H1 (cell line): Measurements from ENCODE around the gene ACCS. TPM values are rescaled to one million over a fixed set of nuclear protein-coding genes. Genes with fewer than 3 reads are reported as not detected.

Experiments used
- CTCF ChIA-PET: fragments of 300-600 bp; sonication (Branson Sonifier 250); formaldehyde crosslinking; loops from one replicate; lab custom pipeline; 2021; ENCODE audit not compliant: partially characterized antibody; lab: Charles Lee
- POLR2A ChIA-PET: fragments of 300-600 bp; sonication (Branson Sonifier 250); formaldehyde crosslinking; loops from one replicate; lab custom pipeline; 2021; ENCODE audit warnings: inconsistent platforms; ENCODE audit not compliant: partially characterized antibody; lab: Charles Lee
- DNase-seq, 2 experiments: peaks; one replicate each; pipeline versions ENCODE4 v3.0.0 to v3.0.0-alpha.2; 2010 to 2022; ENCODE audit warnings: low spot score in 2 of 2, low read depth in 1 of 2, mixed read lengths in 1 of 2
- FAIRE-seq: peaks from 2 replicates; lab custom pipeline; 2011; peaks lifted over from hg19 to GRCh38; lab: Jason Lieb, UNC
- H2AFZ ChIP-seq: 2 replicates; pipeline ENCODE4 v1.8.1; 2012; ENCODE audit warnings: low read length, inconsistent platforms
- H2AK5ac ChIP-seq: 2 replicates; pipeline ENCODE4 v1.6.1; 2013; ENCODE audit warnings: low read depth, low read length
- H2BK120ac ChIP-seq: replicated peaks from 2 replicates; pipeline ENCODE3; 2013; ENCODE audit warnings: low read depth, low read length, inconsistent platforms
- H2BK12ac ChIP-seq: 2 replicates; pipeline ENCODE4 v1.6.1; 2013; ENCODE audit warnings: low read depth, low read length
- H2BK15ac ChIP-seq: 2 replicates; pipeline ENCODE4 v1.6.1; 2013; ENCODE audit warnings: low read length
- H2BK20ac ChIP-seq: 2 replicates; pipeline ENCODE4 v1.6.1; 2013; ENCODE audit warnings: low read length
- H2BK5ac ChIP-seq: 2 replicates; pipeline ENCODE4 v1.6.1; 2013; ENCODE audit warnings: low read depth, low read length
- H3K14ac ChIP-seq: 2 replicates; pipeline ENCODE4 v1.6.1; 2013; ENCODE audit warnings: inconsistent platforms; ENCODE audit not compliant: insufficient read length
- H3K18ac ChIP-seq: 2 replicates; pipeline ENCODE4 v1.6.1; 2013; ENCODE audit warnings: low read length; ENCODE audit errors: extremely low read depth
- H3K23ac ChIP-seq: 2 replicates; pipeline ENCODE4 v1.6.1; 2013; ENCODE audit warnings: inconsistent platforms; ENCODE audit not compliant: insufficient read length
- H3K23me2 ChIP-seq: 2 replicates; pipeline ENCODE4 v1.6.1; 2013; ENCODE audit warnings: low read depth, low read length
- H3K27ac ChIP-seq: 2 replicates; pipeline ENCODE4 v1.6.1; 2011; ENCODE audit warnings: low read depth, low read length, inconsistent platforms
- H3K27me3 ChIP-seq, 4 experiments: replicated peaks in 1 of 4; 1 replicate in 1 of 4; 2 replicates in 3 of 4; pipeline versions ENCODE4 v1.6.1 to v1.8.1; 2011 to 2013; ENCODE audit warnings: low read length in 3 of 4, mild to moderate bottlenecking in 3 of 4, inconsistent platforms in 2 of 4, mixed read lengths in 2 of 4, moderate library complexity in 1 of 4; ENCODE audit not compliant: control insufficient read depth in 3 of 4, insufficient read depth in 3 of 4; ENCODE audit errors: extremely low read depth in 1 of 4
- H3K36me3 ChIP-seq, 4 experiments: 2 replicates each; pipeline versions ENCODE4 v1.6.1 to v1.8.1; 2011 to 2013; ENCODE audit warnings: mild to moderate bottlenecking in 4 of 4, low read length in 3 of 4, moderate library complexity in 2 of 4, control low read depth in 1 of 4, inconsistent platforms in 1 of 4; ENCODE audit not compliant: insufficient read depth in 4 of 4, control insufficient read depth in 2 of 4
- H3K4ac ChIP-seq: replicated peaks from 2 replicates; pipeline ENCODE3; 2013; ENCODE audit warnings: low read length, low read depth, mixed read lengths, inconsistent platforms; ENCODE audit not compliant: insufficient read length
- H3K4me1 ChIP-seq, 4 experiments: replicated peaks in 1 of 4; 1 replicate in 1 of 4; 2 replicates in 3 of 4; pipeline versions ENCODE4 v1.6.1 to v1.8.1; 2011 to 2013; ENCODE audit warnings: low read length in 3 of 4, inconsistent platforms in 2 of 4, mixed read lengths in 1 of 4; ENCODE audit not compliant: insufficient read depth in 4 of 4, control insufficient read depth in 3 of 4
- H3K4me2 ChIP-seq, 2 experiments: 2 replicates each; pipeline versions ENCODE4 v1.6.1 to v1.8.1; 2011 to 2013; ENCODE audit warnings: low read depth in 2 of 2, low read length in 2 of 2, control low read depth in 1 of 2, inconsistent platforms in 1 of 2, mild to moderate bottlenecking in 1 of 2; ENCODE audit not compliant: insufficient read depth in 1 of 2
- H3K4me3 ChIP-seq, 4 experiments: fragments of 200-600, 300-600 bp in 1 of 4; sonication (generic), shearing (Covaris generic), sonication (Bioruptor Twin) in 1 of 4; 2 replicates each; pipeline versions ENCODE4 v1.5.1 to v1.8.1; 2011 to 2016; ENCODE audit warnings: low read length in 4 of 4, low read depth in 3 of 4, control low read depth in 2 of 4, inconsistent platforms in 2 of 4, mild to moderate bottlenecking in 2 of 4, mixed read lengths in 1 of 4, moderate library complexity in 1 of 4; ENCODE audit not compliant: insufficient read depth in 2 of 4; ENCODE audit errors: extremely low read depth in 1 of 4
- H3K56ac ChIP-seq: replicated peaks from 2 replicates; pipeline ENCODE3; 2013; ENCODE audit warnings: low read depth, mild to moderate bottlenecking, mixed read lengths, low read length, inconsistent platforms; ENCODE audit not compliant: insufficient read length
- H3K79me1 ChIP-seq: 2 replicates; pipeline ENCODE4 v1.6.1; 2013; ENCODE audit warnings: low read depth, low read length, control low read depth
- H3K79me2 ChIP-seq, 2 experiments: 2 replicates each; pipeline versions ENCODE4 v1.6.1 to v1.8.1; 2012 to 2013; ENCODE audit warnings: low read length in 2 of 2, mild to moderate bottlenecking in 2 of 2, inconsistent platforms in 1 of 2; ENCODE audit not compliant: insufficient read depth in 2 of 2, control insufficient read depth in 1 of 2
- H3K9ac ChIP-seq, 4 experiments: replicated peaks in 1 of 4; 1 replicate in 1 of 4; 2 replicates in 3 of 4; pipeline versions ENCODE4 v1.6.1 to v1.8.1; 2011 to 2013; ENCODE audit warnings: low read depth in 3 of 4, low read length in 3 of 4, control low read depth in 2 of 4, mild to moderate bottlenecking in 2 of 4, moderate library complexity in 2 of 4, inconsistent platforms in 1 of 4; ENCODE audit errors: extremely low read depth in 1 of 4
- H3K9me3 ChIP-seq, 2 experiments: 2 replicates each; pipeline versions ENCODE4 v1.6.1 to v1.8.1; 2012 to 2013; ENCODE audit warnings: mild to moderate bottlenecking in 2 of 2, moderate library complexity in 2 of 2, control low read depth in 1 of 2, inconsistent platforms in 1 of 2, low read depth in 1 of 2, low read length in 1 of 2, mixed read lengths in 1 of 2; ENCODE audit not compliant: insufficient read depth in 2 of 2
- H4K20me1 ChIP-seq, 2 experiments: replicated peaks in 1 of 2; 2 replicates each; pipeline versions ENCODE3 to v1.8.1; 2011 to 2013; ENCODE audit warnings: inconsistent platforms in 2 of 2, low read length in 2 of 2, mild to moderate bottlenecking in 1 of 2; ENCODE audit not compliant: insufficient read depth in 2 of 2, control insufficient read depth in 1 of 2
- H4K5ac ChIP-seq: 2 replicates; pipeline ENCODE4 v1.6.1; 2013; ENCODE audit warnings: low read length, low read depth, mixed read lengths, inconsistent platforms; ENCODE audit not compliant: insufficient read length
- H4K8ac ChIP-seq: 2 replicates; pipeline ENCODE4 v1.8.0; 2013; ENCODE audit warnings: mild to moderate bottlenecking, moderate library complexity, low read length, inconsistent platforms; ENCODE audit not compliant: insufficient read depth; ENCODE audit errors: extremely low read depth
- H4K91ac ChIP-seq: replicated peaks from 2 replicates; pipeline ENCODE3; 2013; ENCODE audit warnings: low read length, mixed read lengths, inconsistent platforms; ENCODE audit not compliant: insufficient read length
- BCL11A ChIP-seq, 2 experiments: IDR thresholded peaks; one replicate each; pipeline ENCODE4 v1.6.1; 2011; ENCODE audit warnings: low read depth in 2 of 2, low read length in 2 of 2, mild to moderate bottlenecking in 2 of 2
- NRF1 ChIP-seq: IDR thresholded peaks from 2 replicates; pipeline ENCODE4 v1.6.1; 2011; ENCODE audit warnings: mild to moderate bottlenecking, low read depth, low read length, improper control_type of control experiment
- PHF8 ChIP-seq: fragments of 200-600 bp; sonication (generic); conservative IDR thresholded peaks from 2 replicates; pipeline ENCODE4 v1.7.1; 2012; ENCODE audit warnings: low read depth, mild to moderate bottlenecking, inconsistent platforms, low read length, moderate library complexity
- SIRT6 ChIP-seq: IDR thresholded peaks from one replicate; pipeline ENCODE4 v1.7.1; 2012; ENCODE audit warnings: low read length, inconsistent platforms
- SP4 ChIP-seq: IDR thresholded peaks from 2 replicates; pipeline ENCODE4 v1.6.1; 2012; ENCODE audit warnings: low read length, inconsistent platforms
- WGBS, 2 experiments: shearing (Covaris generic) in 1 of 2; methylation state at CpG; one replicate each; pipeline versions ENCODE4 v1.1.6 to v1.1.7; 2013 to 2015; ENCODE audit warnings: low lambda C conversion rate in 2 of 2, mixed read lengths in 2 of 2, inconsistent platforms in 1 of 2, low coverage in 1 of 2, missing lambda C conversion rate in 1 of 2; ENCODE audit not compliant: insufficient replicate concordance in 2 of 2, insufficient coverage in 1 of 2, insufficient read length in 1 of 2; ENCODE audit errors: extremely low coverage in 1 of 2, missing lambda C conversion rate in 1 of 2; 5-methylcytosine and 5-hydroxymethylcytosine counted together
- polyA plus RNA-seq, 7 experiments: library from polyadenylated mRNA; depleted of rRNA in 3 of 7; stranded (reverse) in 5 of 7; unstranded in 2 of 7; fragments of >200 nt in 5 of 7; fragments of 200-250 nt in 2 of 7; gene quantifications; 1 replicate in 5 of 7; 2 replicates in 1 of 7; 4 replicates in 1 of 7; pipeline versions ENCODE4 v1.2.1 to v1.2.3, GENCODE V29; 2011 to 2013; ENCODE audit warnings: missing spikeins in 2 of 7, mixed read lengths in 2 of 7
- total RNA-seq: library from RNA; stranded (reverse); fragmentation: NEBNext Ultra II Directional; extraction: Animal tissue kit (Norgen Biotek cat#: 25700); gene quantifications from 2 replicates; pipeline ENCODE4 v1.2.1, GENCODE V29; 2021
- TF ChIP-seq, protein P1 (sequence below): IDR thresholded peaks from 2 replicates; pipeline ENCODE4 v1.6.1; 2012; ENCODE audit warnings: inconsistent platforms

ACCS gene
- total and polyA plus RNA-seq, 2 of the 8 experiments (the other 6 are each of a cell fraction or from before 2014, with no cell fraction given) = 6.0 to 8.0 TPM

DNA sequence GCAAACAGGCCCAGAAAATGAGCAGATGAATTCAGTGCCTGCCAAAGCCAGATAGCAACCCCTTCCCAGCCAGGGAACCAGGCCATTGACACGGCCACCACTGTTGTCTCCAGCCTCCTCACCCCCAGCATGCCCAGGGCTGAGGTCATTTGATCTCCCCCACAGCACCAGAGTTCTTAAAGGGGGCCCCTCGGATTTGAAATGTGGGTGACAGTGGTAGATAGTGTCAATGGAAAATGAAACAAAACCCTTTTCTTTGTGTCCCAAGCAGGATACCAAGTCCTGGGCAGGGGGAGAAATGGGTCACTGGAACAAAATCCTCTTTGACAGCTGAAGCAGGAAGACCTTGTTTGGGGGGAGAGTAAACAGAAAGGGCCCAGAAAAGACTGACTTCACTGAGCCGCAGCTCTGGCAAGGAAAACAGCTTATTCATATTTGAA is 32.6 kb upstream of the ACCS start:
- Histone ChIP-seq H3K79me1 (no peaks in the 10 kb centered on the region), H2BK20ac (no peak overlapping the region), H3K36me3 (no peaks in the 10 kb centered on the region), H3K23me2 (no peaks in the 10 kb centered on the region), H4K91ac (no peak overlapping the region), H3K27ac (no peak overlapping the region), H3K4me3 (no peak overlapping the region), H3K9ac (no peak overlapping the region), H2AFZ (no peak overlapping the region), H2BK12ac (no peak overlapping the region), H3K56ac (no peak overlapping the region), H2BK15ac (no peak overlapping the region), H3K79me2 (no peaks in the 10 kb centered on the region), H4K20me1 (no peaks in the 10 kb centered on the region), H3K4me1 (peaks cover 0 to 11% (median 4%) of the 10 kb centered on the region in 4 experiments; a peak in 6 of 7 replicates), H3K27me3 (no peaks in the 10 kb centered on the region), H3K23ac (no peak overlapping the region), H3K4me2 (no peak overlapping the region), H3K18ac (no peak overlapping the region), H4K8ac (no peak overlapping the region), H3K9me3 (no peaks in the 10 kb centered on the region), H2BK5ac (no peak overlapping the region), H3K14ac (no peak overlapping the region), H2BK120ac (no peak overlapping the region), H2AK5ac (no peak overlapping the region), H3K4ac (no peak overlapping the region), H4K5ac (no peak overlapping the region)
- CTCF ChIA-PET = interaction anchor here (1.1 to 5.7 kb wide), 9 partner anchors 10 to 154 kb away, joined by 3 to 43 read pairs (median 5); no protein-coding TSS in a partner anchor
- TF ChIP-seq SIRT6 (no peak), NRF1 (no peak), PHF8 (no peak), SP4 (no peak), BCL11A (IDR thresholded peaks at IDR 0.05; ENCODE audit: low read depth in 2 of 2, low read length in 2 of 2) (no peak)
- TF ChIP-seq, protein P1, sequence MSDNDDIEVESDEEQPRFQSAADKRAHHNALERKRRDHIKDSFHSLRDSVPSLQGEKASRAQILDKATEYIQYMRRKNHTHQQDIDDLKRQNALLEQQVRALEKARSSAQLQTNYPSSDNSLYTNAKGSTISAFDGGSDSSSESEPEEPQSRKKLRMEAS = no peak
- WGBS, 2 experiments = 77% methylated on average over 3 of the region's 3 CpGs; no CpG with 5 or more reads in 1 of the 2 experiments
- POLR2A ChIA-PET = interaction anchor here (2.4 kb wide), 1 partner anchor 92 kb away, joined by 7 read pairs; the partner anchor contains the start of gene C11orf96
- DNase-seq = peak in 1 of 2 experiments; percentile 6
- no peak for FAIRE-seq
